ENCODE results near the gene VSX1.

The VSX1 gene

DNA sequence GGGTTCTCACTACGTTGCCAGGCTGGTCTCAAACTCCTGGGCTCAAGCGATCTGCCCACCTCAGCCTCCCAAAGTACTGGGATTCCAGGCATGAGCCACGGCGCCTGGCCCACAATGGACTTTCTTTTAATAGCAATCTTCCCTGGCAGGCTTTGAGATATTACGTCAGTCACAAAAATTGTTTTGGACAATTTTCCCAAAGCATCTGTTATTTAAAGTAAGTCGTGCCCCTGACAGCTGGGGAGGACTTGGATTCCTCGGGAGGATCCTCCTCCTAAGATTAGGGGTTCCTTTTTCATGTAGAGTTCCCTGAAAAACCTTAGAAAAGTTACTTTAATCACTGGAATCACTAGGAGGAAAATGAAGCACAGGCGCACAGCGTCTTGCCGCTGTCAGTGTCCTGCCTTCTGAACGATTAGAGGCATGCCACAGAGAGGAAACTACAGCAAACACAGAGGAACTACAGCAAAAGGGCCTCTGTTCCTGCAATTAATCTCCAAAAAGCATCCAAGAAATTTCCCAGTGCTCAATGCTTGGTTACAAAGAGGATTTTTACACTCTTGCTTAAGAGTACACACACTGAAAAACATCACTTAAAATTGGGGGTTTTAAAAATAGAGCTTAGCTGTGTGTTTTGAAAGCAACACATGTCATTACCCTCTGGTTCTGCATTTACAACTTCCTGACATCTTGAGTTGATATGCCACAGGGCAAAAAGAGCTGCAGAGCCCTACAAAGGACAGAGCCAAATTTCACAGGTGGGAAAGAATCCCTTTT lies 28.5 kb downstream of the VSX1 start:
- DNase-seq (ENCODE audit: low read depth in 3 of 3): no peak

DNA sequence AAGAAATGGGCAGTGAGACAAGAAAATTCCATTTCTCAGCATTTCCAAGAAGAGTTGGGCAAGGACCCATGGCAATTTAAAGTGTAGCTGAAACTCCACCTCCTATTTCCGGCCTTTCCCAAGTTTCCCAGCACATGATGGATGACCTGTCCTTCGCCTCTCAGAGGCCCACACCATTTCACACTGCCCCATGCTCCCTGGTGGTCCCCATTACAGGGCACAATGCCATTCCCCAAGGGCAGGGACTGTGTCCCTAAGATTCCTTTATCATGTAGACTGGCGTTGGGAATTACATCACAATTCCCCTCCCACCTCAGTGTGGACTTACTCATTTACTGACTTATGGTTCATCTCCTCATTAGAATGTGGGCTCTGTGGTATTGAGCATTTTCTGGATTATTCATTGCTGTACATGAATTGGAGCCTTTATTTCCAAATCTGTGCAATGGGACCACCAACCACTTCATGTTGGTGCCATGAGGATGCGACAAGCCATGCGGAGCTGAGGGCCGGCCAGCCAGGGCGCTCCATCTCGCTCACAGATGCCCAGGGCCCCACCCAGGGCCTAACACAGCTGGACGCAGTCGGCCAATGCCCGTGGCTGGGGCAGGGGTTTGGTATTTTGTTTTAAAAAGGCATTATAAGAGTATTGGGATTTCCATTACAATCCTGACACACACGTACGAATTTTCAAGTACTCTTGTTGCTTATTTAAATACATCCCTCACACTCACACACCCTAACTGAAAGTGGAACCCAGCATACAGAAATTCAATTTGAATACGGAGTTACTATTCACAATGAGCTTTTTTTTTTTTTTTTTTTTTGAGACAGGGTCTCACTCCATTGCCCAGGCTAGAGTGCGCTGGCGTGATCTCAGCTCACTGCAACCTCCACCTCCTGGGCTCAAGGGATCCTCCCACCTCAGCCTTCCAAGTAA lies 29.4 kb downstream of the VSX1 start:
- no peak for DNase-seq (ENCODE audit: low read depth in 3 of 3)

DNA sequence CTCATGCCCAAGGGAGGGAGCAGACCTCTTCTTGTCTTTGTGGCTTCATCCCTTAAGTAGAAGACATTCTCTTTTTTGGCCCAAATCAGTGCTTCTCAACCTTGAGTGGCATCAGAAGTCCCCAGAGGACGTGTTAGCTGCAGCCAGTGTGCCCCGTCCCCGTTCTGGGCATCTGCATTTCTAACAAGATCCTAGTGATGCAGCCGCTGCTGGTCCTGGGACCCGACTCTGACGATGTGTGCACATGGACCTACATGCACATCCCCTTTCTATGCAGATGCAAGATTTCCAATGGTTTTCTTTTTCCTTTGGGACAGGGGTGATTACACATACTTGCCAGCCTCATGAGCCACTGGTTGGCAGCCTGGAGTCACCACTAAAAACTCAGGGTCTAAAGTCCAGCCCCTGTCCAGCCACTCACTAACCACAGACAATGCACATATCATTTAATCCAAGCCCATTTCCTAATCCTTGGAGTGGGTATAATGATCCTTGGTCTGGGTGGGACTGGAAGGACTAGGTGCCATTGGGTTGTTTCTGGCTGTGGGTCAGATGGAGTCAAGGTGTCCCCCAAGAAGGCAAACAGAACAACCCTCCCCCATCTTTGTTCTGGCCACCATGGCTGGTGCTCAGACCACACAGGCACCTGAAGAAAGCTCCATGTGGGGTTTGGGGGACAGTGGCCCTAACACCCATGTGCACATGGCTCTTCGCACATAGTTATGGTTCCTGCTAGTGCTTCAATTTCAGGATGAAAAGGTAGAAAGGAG lies 30.4 kb downstream of the VSX1 start:
- no peak for DNase-seq (ENCODE audit: low read depth in 3 of 3)

DNA sequence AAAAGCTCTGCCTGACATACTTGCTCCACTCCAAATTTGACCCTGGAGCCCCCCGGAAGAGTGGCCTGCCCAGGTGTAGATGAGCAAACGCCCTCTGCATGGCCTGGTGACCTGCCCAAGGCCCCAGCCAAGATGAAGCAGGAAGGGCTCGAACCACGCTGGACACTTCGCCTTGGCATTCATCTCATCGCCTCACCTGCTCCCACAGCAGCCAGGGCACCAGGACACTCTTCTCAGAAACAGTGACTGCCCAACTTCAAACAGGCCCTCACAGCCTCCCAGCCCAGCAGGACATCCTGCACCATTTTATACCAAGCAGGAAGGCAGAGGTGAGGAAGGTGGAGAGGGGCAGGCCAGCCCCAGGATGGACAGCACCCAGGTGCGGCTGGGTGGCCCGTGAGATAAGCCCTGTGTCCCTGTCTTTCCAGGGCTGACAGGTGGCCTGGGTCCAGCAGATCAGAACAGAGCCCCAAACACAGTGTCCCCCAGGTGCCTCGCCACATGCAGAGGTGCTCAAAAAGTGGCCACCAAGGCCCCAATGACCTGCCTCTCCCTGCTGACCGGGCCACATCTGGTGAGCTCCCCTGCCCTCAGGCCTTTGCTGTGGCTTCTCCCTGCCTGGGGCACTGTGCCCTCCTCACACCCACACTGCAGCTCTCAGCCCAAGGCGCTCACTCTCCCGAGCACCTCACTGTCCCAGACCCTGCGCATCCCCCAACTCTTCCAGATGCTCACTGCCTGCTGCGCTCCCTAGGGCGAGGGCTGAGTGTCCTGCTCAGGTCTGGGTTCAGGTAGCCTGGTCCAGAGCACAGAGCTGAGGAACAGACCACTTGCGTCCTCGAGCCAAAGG lies 31.2 kb downstream of the VSX1 start:
- no peak for DNase-seq (ENCODE audit: low read depth in 3 of 3)

DNA sequence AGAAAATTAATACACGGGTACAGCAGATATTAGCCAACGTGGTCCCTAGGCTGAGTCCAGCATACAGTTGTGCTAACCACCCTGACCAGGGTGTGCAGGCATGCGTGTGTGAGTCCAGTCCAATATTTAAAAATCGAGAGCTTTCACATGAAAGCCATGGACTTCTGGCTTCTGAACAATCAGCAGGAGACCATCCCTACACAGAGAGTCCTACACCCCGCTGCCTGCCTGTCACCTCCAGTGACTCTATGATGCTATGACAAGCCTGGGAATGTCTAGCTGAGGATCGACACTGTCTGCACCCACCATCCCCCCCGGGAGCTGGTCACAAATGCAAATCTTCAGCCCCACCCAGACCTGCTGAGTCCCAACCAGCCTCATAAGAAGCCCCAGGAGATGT lies 31.9 kb downstream of the VSX1 start:
- DNase-seq (ENCODE audit: low read depth in 3 of 3): no peak

DNA sequence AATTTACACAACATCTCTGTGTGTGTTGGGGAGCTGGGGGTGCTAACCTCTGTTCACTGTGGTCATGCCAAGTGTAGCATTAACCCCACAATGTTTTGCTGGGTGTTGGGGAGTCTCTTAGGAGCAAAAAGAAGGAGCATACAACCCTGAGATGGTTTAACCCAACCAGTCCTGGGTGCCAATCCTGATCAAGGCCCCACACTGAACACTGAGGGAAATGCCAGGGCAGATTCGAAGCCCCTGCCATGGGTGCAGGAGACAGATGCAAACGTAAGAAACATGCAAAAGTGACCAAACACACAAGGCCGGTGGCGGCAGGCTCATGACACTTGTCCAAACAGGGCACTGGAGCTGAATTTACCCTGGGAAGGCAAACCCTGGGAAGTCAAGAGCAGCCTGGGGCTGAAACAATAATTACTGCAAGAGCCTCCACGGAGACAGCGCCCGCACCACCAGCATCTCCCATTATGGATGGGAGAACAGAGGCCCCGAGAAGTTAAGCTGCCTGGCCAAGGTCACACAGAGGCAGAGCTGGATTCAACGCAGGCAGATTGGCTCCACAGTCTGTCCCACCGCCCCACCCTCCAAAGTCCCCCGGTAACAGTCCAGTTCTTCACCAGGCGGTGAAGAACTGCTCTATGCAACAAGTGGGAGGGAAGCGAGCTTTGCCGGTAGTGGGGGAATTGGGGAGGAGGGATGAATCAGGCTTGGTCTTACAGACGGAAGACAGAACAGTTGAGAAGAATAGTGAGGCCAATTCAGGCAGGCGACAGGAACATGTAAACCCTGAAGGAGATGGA lies 32.5 kb downstream of the VSX1 start:
- DNase-seq (ENCODE audit: low read depth in 3 of 3): no peak

DNA sequence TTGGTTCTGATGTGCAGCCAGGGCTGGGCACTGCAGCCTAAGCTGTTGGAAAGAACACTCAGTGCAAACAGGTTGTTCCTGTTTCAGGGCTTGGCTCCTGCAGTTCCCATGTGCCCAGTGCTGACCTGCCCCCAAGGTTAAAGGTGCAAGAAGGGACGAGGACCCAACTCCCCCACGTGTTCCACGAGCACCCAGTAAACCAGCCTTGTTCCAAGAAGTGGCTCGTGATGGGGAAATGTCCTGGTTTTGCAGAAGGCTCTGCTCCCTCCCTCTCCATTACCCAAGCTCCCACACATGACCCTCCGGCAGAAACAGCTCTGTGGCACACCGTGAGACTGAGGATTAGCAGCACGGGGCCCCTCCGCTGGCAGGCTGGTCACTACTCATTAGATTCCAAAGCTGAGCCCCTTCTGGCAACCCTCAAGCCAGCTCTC lies 33.4 kb downstream of the VSX1 start:
- no peak for DNase-seq (ENCODE audit: low read depth in 3 of 3)

DNA sequence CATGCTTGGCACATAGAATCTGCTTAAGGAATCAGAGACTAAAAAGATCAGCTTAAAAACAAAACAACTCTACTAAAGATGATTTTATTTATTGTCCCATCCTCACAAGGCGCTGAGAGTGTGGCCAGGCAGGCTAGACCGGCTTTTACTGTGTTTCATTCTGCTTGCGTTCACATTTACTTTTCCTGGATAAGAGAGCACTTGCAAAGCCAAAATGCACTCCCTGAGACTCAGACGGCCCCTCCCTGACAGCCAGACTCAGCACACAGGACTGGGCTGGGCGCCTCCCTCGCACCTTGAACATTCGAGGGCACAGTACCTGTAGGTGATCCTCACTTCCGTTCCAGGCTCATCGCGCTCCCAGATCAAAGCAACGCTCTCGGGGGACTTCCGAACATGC lies 34.2 kb downstream of the VSX1 start:
- DNase-seq (ENCODE audit: low read depth in 3 of 3): no peak

DNA sequence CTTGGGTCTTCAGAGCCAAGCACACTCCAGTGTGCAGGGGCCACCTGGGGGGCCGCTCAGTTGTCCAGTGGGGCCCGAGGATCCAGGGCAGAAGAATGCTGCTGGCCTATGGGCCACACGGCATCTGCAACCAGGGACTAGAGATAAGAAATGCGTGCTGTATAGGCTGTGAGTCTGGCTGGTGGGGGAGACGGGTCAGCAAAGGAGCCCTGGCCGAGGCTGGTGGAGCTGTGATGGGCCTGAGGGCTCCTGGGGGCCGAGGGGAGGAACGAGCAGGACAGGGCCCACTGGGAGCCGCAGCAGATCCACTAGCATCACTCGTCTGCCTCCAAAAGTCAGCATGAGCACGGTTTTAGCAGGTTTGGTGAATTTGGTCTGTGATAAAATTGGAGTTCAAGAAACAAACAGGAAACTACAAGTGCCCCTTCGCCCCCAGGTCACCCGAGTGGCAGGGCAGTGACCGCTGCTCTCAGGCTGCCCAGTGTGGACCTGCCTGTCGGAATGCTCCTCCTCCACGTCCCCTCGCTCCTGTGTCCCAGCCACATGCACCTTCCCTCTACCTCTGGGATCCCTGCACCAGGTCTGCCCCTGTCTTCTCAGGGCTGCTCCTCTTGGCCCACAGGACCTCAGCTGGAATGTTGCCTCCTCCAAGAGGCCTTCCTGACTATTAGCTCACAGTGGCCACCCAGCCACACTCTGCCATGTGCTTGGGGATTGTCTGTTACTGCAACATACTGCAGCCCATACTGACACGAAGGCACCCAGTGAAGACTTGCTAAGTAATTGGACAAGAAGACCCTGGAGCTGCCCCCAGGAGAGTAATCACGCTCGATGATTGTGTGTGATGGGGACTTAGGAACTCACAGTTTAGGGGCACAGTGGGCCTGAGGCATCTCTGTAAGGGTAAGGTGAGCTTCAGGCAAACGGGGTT lies 34.9 kb downstream of the VSX1 start:
- no peak for DNase-seq (ENCODE audit: low read depth in 3 of 3)

DNA sequence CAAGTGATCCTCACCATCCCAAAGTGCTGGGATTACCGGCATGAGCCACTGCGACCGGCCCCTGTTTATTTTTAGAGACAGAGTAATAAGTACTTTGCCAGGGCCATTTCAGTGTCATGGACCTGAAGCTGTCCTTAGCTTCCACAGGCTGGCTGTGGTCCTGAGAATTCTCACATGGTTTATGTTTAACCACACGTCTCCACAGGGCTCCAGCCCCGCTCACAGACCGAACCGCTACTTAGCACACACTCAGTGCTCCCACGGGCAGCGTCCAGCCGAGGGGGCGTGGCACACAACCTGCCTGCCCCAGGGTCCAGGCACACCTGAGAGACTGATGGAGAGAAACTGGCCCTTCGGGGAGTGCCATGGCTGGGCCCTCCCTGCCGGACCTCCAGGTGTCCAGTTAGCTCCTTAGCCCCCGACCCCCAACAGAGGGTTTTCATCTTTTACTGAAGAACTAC lies 35.7 kb downstream of the VSX1 start:
- DNase-seq (ENCODE audit: low read depth in 3 of 3): no peak

DNA sequence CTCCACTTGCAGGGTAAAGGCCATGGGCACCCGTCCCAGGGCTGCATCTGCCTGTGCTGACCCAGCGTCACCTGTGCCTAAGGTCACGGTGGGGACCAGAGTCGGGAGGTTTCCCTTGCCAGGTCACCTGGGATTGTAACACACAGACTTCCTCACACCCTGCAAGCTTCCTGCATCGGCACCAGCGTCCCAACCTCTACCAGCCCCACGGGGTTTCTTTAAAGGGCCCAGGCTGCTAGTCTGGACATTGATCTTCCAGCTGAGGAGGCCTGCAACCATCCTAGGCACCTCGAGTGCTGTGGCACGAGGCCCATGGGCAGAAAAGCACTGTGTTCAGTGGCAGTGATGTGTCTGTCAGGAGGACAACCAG lies 36.6 kb downstream of the VSX1 start:
- no peak for DNase-seq (ENCODE audit: low read depth in 3 of 3)

DNA sequence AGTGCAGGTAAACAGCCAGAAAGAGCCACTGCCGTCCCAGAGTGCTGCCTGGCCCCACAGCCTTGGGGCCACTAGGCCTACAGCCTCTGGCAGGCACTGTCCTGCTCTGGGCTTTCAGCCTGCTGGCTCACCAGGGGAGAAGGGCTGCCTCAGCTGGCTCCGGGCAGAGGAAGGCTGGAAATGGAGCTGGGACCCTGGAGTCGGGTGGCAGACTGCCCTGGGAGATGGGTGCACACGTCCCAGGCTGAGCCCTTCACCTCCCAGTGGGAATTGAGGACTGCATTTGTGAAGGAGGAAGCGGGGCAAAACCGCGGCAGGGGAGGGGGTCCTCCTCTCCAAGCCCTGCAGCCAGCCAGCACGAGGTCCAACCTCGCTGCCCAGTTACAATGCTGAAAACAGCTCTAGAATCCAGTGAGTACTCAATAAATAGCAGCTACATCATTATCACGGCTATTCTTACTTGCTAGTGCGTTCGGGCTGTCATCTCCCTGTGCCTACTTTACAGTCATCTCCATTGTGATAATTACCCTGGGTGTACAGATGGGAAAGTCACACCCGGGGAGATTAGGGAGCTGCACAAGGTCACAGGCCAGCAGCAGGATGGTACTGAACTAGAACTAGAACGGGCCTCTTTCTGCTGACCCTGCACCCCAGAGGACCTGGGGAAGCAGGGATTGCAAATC lies 37.1 kb downstream of the VSX1 start:
- no peak for DNase-seq (ENCODE audit: low read depth in 3 of 3)

DNA sequence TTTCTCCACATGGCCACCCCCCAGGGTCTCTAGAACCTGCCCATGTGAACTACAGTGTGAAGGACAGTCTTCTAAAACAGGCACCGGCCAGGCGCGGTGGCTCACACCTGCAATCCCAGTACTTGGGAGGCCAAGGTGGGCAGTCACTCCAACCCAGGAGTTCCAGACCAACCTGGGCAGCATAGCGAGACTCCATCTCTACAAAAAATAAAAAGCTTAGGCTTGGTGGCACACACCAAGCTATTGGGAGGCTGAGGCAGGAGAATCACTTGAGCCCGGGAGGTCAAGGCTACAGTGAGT lies 37.7 kb downstream of the VSX1 start:
- no peak for DNase-seq (ENCODE audit: low read depth in 3 of 3)

DNA sequence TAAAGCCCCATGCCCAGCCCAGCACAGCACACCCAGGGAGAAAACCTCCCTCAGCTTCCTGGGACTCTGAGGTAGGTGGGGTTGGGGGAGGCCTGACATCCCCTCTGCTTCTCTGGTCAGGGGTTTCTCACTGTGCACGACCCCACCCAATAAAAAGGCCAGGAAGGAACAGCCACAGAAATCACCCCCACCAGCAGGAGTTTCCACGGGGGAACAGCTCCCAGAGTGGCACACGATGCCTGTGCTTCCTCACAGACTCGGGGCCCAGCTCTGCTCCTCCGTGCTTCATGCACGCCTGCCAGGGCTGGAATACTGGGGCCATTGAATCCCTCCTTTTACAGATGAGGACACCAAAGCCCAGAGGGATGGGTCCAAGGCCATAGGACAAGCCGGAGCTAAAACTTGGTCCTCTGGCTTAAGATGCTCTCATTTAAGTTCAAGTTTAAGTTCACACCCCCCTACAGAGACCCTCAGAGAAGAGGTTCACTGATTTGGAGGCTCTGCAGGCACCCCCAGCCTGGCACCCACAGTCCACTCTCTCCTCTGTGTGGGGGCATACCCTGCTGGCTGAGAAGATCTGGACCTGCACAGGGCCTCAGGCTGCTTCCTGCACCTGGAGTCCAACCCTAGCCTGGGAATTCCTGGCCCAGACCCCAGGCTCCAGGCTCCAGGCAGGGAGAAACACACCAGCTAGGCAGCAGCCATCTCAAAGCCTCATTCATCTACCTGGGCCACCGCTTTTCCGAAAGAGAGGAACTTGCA lies 38.3 kb downstream of the VSX1 start:
- no peak for DNase-seq (ENCODE audit: low read depth in 3 of 3)

DNA sequence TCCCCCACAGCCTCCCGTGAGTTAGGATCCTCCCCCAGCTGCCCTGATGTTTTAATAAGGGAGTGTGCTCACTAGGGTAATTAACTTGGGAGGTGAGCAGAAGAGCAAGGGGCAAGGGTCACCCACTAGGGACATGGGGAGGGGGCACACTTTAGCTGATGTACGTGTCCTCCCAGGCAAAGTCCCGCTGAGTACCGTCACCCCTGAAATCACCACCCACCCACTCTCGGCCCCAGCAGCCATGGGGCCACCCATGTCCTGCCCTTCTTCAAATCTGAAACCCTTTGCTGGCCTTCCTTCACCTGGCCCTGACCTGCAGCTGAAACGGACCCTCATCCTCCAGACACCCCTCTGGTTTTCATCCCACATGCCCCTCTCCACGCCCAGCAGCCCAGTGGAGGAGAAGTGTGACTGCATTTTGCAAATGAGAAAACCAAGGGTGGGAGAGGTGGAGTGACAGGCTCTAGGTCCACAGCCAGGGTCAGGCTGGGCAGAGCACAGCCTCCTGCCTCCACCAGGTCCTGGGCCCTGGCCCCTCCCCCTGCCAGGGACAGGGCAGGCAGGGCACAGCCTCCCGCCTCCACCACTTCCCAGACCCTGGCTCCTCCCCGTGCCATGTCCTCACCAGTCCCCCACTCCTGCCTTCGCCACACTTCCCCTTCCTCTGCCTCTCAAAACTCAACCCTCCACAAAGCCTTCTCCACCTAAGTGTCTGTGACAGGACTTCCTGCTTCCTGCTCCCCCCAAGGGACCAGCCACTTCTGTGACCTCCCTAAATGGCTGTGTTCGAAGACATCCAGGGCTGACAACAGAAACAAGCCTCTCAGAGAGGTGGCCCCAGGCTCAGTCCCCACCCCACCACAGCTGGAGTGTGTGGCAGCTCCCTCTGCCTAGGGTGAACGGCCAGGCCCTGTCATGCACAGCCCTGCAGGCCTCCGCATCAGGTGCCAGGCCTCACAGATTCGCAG lies 39.1 kb downstream of the VSX1 start:
- DNase-seq (ENCODE audit: low read depth in 3 of 3): peak in 1 of 3 donors; percentile 31

DNA sequence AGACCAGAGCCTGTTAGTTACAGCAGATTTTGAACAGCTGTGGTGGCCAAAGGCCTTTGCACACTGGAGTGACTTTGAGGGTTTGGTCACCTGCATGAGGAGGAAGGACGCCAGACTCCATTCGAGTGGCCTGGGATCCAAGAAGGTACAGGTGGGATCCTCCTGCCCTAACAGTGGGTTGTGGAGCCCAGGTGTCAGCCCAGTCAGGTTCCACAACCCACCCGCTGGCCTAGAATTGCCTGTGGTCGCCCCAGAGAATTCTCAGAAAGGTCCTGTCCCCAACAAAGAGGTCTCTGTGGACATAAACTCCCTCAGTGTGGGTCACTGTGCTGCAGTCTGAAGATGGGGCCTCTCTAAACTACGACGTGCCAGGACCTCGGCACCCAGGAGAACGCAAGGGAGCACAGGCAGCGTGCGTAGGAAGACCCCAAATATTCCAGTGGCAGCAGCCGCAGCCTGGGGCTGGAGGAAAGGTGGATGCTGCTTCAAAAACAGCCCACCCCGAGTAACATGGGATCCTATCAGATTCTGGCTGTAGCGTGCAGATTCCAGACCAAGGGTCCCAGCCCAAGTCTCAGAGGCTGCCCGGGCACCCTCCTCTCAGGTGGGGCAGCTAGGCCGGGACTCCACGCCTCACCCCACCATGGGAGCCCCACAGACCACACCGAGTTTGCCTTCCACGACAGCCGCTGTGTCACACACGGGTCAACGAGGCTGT lies 40.0 kb downstream of the VSX1 start:
- no peak for DNase-seq (ENCODE audit: low read depth in 3 of 3)

All from stimulated activated CD4-positive, alpha-beta T cell treated with anti-CD3 and anti-CD28 coated beads, TNF-alpha, amount 100 ng/mL, for 48 hours (primary cell).